HEK293 (cell line): ENCODE measurements around the gene GNAI2.

Experiments
- CTCF ChIA-PET: fragments of 350-600 bp; formaldehyde crosslinking; extraction: SDS; loops from one replicate; lab custom pipeline; 2021; ENCODE audit warnings: antibody characterized with exemption; lab: Yijun Ruan, JAX
- POLR2A ChIA-PET: fragments of 300-600 bp; formaldehyde crosslinking; extraction: SDS; loops from one replicate; lab custom pipeline; 2020; ENCODE audit warnings: antibody characterized with exemption, inconsistent platforms; lab: Yijun Ruan, JAX
- H3K27ac ChIP-seq: fragments of 200-500 bp; sonication (Bioruptor generic); 2 replicates; pipeline ENCODE4 v1.5.1; 2014; ENCODE audit warnings: low read depth, low read length, control low read depth, inconsistent platforms; ENCODE audit errors: extremely low read depth
- H3K36me3 ChIP-seq, 2 experiments: fragments of 200-500 bp in 1 of 2; sonication (Bioruptor generic) in 1 of 2; 1 replicate in 1 of 2; 2 replicates in 1 of 2; pipeline ENCODE4 v1.5.1; 2014 to 2017; ENCODE audit warnings: inconsistent platforms in 2 of 2, low read length in 2 of 2; ENCODE audit not compliant: control insufficient read depth in 2 of 2, insufficient read depth in 1 of 2
- H3K4me1 ChIP-seq: fragments of 200-500 bp; sonication (Bioruptor generic); 2 replicates; pipeline ENCODE4 v1.5.1; 2014; ENCODE audit warnings: mild to moderate bottlenecking, low read length, inconsistent platforms; ENCODE audit not compliant: control insufficient read depth, insufficient read depth
- H3K4me3 ChIP-seq: 2 replicates; pipeline ENCODE4 v1.5.1; 2011; ENCODE audit warnings: low read depth, mild to moderate bottlenecking, control low read depth, low read length, moderate library complexity
- H3K9me3 ChIP-seq: fragments of 200-500 bp; sonication (Bioruptor generic); 2 replicates; pipeline ENCODE4 v1.5.1; 2014; ENCODE audit warnings: low read depth, low read length, inconsistent platforms; ENCODE audit not compliant: control insufficient read depth, insufficient read depth
- ELK4 ChIP-seq: IDR thresholded peaks from 2 replicates; pipeline ENCODE4 v1.6.1; 2011; ENCODE audit warnings: mild to moderate bottlenecking, low read depth, low read length, borderline replicate concordance
- GLIS1 ChIP-seq: fragments of 450-650 bp; formaldehyde crosslinking; IDR thresholded peaks from 2 replicates; pipeline ENCODE4 v1.5.1; 2016; ENCODE audit warnings: missing biosample characterization, missing genetic modification characterization
- HIC1 ChIP-seq: fragments of 450-650 bp; formaldehyde crosslinking; IDR thresholded peaks from 2 replicates; pipeline ENCODE4 v1.5.1; 2016; ENCODE audit warnings: missing biosample characterization, missing genetic modification characterization
- KLF16 ChIP-seq: fragments of 450-650 bp; formaldehyde crosslinking; IDR thresholded peaks from 2 replicates; pipeline ENCODE4 v1.5.1; 2017; ENCODE audit warnings: missing biosample characterization, missing genetic modification characterization
- MEIS1 ChIP-seq: sonication (generic); formaldehyde crosslinking; IDR thresholded peaks from 2 replicates; pipeline ENCODE4 v1.8.1; 2022; ENCODE audit warnings: missing genetic modification reagents, mild to moderate bottlenecking, borderline replicate concordance
- MYNN ChIP-seq: fragments of 450-650 bp; formaldehyde crosslinking; IDR thresholded peaks from 2 replicates; pipeline ENCODE4 v1.5.1; 2016; ENCODE audit warnings: missing biosample characterization, missing genetic modification characterization, borderline replicate concordance
- PRDM2 ChIP-seq: fragments of 450-650 bp; formaldehyde crosslinking; IDR thresholded peaks from 2 replicates; pipeline ENCODE4 v1.5.1; 2016; ENCODE audit warnings: missing biosample characterization, missing genetic modification characterization, borderline replicate concordance
- ZBTB1 ChIP-seq: fragments of 450-650 bp; formaldehyde crosslinking; IDR thresholded peaks from 2 replicates; pipeline ENCODE4 v1.5.1; 2016; ENCODE audit warnings: missing biosample characterization, missing genetic modification characterization
- ZFP3 ChIP-seq: fragments of 450-650 bp; formaldehyde crosslinking; IDR thresholded peaks from 2 replicates; pipeline ENCODE4 v1.5.1; 2016; ENCODE audit warnings: low read depth, missing biosample characterization, missing genetic modification characterization
- ZIC2 ChIP-seq: fragments of 450-650 bp; formaldehyde crosslinking; IDR thresholded peaks from 2 replicates; pipeline ENCODE4 v1.5.1; 2016; ENCODE audit warnings: missing biosample characterization, missing genetic modification characterization
- ZNF146 ChIP-seq: fragments of 450-650 bp; formaldehyde crosslinking; IDR thresholded peaks from 2 replicates; pipeline ENCODE4 v1.5.1; 2016; ENCODE audit warnings: missing biosample characterization, missing genetic modification characterization
- ZNF37A ChIP-seq: fragments of 450-650 bp; IDR thresholded peaks from 2 replicates; pipeline ENCODE4 v1.5.1; 2018; ENCODE audit warnings: missing biosample characterization, missing genetic modification characterization
- ZNF48 ChIP-seq: fragments of 450-650 bp; formaldehyde crosslinking; IDR thresholded peaks from 2 replicates; pipeline ENCODE4 v1.5.1; 2016; ENCODE audit warnings: missing biosample characterization, missing genetic modification characterization
- ZNF623 ChIP-seq: fragments of 450-650 bp; formaldehyde crosslinking; IDR thresholded peaks from 2 replicates; pipeline ENCODE4 v1.5.1; 2016; ENCODE audit warnings: missing biosample characterization, missing genetic modification characterization
- ZNF626 ChIP-seq: fragments of 450-650 bp; sonication (Bioruptor Pico); formaldehyde crosslinking; IDR thresholded peaks from 2 replicates; pipeline ENCODE4 v1.5.1; 2018; ENCODE audit warnings: missing biosample characterization, missing genetic modification characterization, inconsistent platforms
- ZNF747 ChIP-seq: fragments of 450-650 bp; formaldehyde crosslinking; IDR thresholded peaks from 2 replicates; pipeline ENCODE4 v1.5.1; 2016; ENCODE audit warnings: missing biosample characterization, missing genetic modification characterization

Gene GNAI2

GRCh38 chr3:50207359-50208042 lies 28.5 kb upstream of the GNAI2 start (continued):
- no peak for TF ChIP-seq ZNF747 (tag by site-specific recombination)
- TF ChIP-seq ZBTB1 = no peak
- no peak for TF ChIP-seq MYNN (tag by site-specific recombination)
- no peak for TF ChIP-seq PRDM2 (tag by site-specific recombination)
- TF ChIP-seq KLF16 (tag by site-specific recombination) = no peak
- TF ChIP-seq ZNF626 (tag by site-specific recombination) = no peak
- no peak for TF ChIP-seq ZNF623 (tag by site-specific recombination)
- TF ChIP-seq, all 188 proteins: peak for 0

GRCh38 chr3:50208677-50209344 lies 27.2 kb upstream of the GNAI2 start:
- TF ChIP-seq ZNF37A (tag by site-specific recombination) = no peak
- 0 out of 2 replicates have a peak, but pooled peaks have one; percentile 19 for TF ChIP-seq ZIC2 (tag by site-specific recombination)
- Histone ChIP-seq H3K9me3 (no peaks in the 10 kb centered on the region), H3K36me3 (no peaks in the 10 kb centered on the region), H3K27ac (no peak overlapping the region), H3K4me3 (no peak overlapping the region), H3K4me1 (no peaks in the 10 kb centered on the region)
- ChIA-PET POLR2A (no interaction called here), CTCF (interaction anchor here (0.6 to 4.0 kb wide), 5 partner anchors 14 to 82 kb away, joined by 3 to 15 read pairs (median 3); no protein-coding TSS in a partner anchor)

GRCh38 chr3:50210176-50210509 lies 25.9 kb upstream of the GNAI2 start:
- ChIA-PET CTCF (interaction anchor here (0.6 to 4.0 kb wide), 5 partner anchors 9 to 89 kb away, joined by 3 to 15 read pairs (median 4); no protein-coding TSS in a partner anchor), POLR2A (no interaction called here)
- Histone ChIP-seq H3K27ac (no peak overlapping the region), H3K36me3 (no peaks in the 10 kb centered on the region), H3K9me3 (no peaks in the 10 kb centered on the region), H3K4me1 (no peaks in the 10 kb centered on the region), H3K4me3 (no peak overlapping the region)
- TF ChIP-seq KLF16 (tag by site-specific recombination) (no peak), ZFP3 (no peak), ZNF48 (no peak), ZNF146 (tag by site-specific recombination) (no peak), HIC1 (tag by site-specific recombination) (no peak), MEIS1 (CRISPR knock-in tag) (no peak), ELK4 (no peak), GLIS1 (tag by site-specific recombination) (no peak)
